DMS153 treated with DMSO at 0.1 percent for 48 hours (cell line): ENCODE measurements around the gene ADAMTS7.
"Not testable (repeated sequence)": the region's sequence is repeated elsewhere in the genome, so short reads cannot be mapped to it uniquely, and the experiment has no call there.

Source experiments
- DNase-seq: peaks from one replicate; lab custom pipeline; 2025; ENCODE audit not compliant: unreplicated experiment; lab: John Stamatoyannopoulos, UW

ADAMTS7 gene

DNA sequence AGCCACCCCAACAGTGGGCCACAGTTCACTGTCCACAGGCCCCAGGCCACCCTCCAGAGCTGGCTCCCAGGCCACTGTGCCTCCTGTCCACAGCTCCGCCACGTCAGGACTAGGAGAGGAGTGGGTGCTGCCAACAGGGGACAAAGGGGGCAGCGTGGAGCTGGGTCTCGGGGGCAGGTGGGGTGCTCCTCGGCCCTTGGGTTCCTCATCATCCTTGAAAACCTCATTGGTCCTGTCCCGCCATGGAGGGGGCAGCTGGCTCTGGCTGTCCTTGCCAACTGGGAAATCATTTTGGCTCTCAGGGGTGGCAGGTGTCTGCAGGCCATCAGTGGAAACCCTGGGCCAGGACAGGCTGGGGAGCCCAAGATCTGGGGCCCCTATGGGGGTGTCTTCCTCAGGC lies 45.2 kb downstream of the ADAMTS7 start:
- DNase-seq = no peak

DNA sequence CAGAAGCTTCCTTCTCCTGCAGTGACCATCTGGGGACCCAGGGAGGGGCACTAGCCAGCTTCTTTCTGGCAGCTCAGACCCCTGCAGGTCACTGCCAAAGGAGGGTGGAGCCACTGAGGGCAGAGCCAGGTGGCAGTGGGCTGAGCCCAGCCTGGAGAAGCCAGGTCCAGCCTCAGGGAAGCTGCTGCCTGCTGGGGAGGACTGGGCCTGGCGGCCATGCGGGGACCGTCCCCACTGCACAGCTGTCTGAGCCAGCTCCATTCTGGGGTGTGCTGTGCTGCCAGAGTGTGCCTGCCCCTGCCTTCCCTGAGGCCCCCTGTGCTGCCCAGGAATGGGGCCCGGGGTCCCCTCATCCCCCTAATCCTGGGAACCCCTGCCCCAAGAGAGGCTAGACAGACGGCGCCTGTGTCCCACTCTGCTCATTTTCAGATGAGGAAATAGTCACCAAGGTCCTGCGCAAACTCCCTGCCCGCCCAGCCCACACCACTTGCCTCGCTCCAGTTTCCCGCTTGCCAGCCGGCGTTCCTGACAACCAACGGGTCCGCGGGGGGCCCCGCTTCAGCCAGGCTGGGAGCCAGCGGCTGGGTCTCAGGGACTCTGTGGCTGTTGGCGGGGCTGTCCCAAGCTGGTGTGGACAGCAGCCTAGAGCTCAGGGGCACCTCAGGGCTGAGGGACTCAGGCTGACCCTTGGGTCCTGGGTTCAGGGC lies 46.0 kb downstream of the ADAMTS7 start:
- not testable (repeated sequence) for DNase-seq

DNA sequence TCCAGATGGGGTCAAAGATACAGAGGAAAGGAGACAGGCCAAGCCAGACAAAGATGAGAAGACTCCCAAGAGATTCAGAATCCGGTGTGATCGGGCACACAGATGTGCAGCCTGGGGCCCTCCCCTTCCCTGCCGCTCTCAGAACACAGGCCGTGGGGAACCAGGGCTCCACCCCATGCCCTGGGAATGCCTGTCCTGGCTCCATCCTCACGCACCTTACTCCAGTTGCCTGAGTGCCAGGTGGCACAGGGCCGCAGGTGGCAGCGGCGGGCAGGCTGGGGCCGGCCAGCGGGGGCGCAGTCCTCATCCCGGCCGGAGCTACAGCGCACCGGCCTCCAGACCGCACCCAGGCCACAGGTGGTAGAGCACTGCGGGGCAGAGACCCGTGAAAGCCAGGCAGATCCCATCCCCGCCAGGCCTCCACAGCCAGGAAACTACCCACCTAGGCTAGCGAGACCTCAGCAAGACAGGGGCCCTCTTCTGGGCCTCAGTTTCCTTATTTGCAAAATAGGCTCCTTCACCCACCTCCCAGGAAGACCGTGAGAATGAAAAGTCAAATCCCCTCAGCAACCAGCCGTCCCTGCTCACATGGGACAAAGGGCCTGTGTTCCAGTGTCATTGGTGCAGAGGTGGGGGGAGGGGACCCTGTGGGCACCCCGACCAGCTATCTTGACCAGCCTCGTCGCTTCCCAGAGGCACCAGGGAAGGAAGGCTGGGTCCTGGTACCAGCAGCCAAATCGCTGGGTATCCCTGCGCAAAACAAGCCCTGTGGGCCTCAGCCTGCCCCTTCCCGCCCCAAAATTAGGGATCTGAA lies 46.7 kb downstream of the ADAMTS7 start:
- DNase-seq = not testable (repeated sequence)

DNA sequence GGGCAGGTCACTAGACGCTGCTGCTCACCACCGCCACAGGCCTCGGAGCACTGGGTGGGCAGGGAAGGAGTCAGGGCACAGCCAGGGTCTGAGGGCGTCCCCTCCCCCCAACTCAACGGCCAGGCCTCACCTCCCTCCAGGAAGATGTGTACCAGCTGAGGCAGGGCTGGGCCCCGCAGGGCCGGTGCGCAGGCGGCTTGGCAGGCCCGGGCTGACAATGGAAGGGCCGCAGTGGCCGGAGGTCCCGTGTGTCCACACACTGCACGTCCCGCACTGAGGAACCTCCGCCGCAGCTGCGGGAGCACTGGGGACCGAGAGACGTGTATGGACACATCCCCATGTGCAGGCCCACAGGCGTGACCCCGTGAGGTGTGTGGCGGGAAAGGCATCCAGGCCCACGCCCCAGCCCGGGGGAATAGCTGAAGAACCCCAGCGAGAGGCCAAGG lies 47.4 kb downstream of the ADAMTS7 start:
- DNase-seq = no peak

DNA sequence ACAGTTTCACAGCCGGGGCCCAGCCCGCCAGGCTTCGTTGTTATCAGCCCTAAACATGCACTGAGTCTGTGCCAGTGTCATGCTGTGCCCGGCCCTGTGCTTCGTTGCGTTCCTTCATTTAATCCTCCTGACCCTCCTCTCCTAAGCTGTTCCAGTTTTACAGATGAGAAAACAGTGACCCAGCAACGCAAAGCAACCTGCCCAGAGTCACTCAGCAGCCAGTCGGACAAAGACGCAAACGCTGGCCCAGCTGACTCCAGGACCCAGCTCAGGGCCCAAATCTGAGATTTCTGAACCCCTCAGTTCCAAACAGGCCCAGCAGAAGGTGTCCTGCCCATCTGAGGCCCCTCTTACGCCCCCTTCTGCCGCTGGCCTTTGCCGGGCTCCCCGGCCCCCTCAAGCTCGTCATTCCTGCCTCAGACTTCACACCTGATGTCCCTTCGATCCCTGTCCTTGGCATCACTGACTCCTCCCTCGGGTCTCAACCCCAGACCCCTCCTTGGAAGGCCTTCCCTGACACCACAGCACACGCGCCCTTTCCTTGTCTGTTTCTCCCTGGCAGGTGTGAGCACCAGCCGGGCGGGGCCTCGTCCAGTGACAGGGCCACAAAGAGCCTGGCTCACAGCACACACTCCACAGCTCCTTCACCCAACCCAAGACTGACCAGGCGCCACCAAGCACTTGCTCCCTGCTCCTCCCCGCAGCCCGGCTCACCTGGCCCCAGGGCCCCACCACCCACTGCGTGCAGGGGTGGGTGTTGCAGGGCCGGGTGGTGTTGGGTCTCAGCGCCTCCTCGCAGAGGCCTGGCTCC lies 48.1 kb downstream of the ADAMTS7 start:
- no peak for DNase-seq

DNA sequence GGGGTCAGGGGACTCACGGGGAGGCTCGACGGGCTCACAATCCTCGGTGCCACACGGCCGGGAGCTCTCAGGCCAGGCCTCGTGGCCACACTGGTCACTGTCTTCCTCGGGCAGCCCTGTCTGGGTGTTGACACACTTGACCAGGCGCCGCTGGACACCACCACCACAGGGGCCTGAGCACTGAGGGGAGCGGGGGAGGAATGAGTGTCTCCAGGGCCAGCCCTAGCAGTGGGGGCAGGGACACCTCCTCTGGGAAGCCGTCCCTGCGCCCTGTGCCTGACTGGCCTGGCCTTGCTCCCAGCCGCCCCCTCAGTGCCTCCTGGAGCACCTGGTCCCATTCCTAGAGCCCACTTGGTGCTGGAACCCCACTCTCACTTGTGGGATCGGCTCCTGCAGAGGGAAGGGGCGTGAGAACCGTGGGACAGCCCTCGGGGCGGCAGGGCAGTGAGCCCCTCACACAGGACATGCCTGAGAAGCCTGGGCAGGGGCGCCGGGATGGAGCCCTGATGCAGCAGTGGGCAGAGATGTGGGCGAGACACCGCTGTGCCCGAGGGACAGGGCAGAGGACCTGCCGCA lies 48.8 kb downstream of the ADAMTS7 start:
- not testable (repeated sequence) for DNase-seq

DNA sequence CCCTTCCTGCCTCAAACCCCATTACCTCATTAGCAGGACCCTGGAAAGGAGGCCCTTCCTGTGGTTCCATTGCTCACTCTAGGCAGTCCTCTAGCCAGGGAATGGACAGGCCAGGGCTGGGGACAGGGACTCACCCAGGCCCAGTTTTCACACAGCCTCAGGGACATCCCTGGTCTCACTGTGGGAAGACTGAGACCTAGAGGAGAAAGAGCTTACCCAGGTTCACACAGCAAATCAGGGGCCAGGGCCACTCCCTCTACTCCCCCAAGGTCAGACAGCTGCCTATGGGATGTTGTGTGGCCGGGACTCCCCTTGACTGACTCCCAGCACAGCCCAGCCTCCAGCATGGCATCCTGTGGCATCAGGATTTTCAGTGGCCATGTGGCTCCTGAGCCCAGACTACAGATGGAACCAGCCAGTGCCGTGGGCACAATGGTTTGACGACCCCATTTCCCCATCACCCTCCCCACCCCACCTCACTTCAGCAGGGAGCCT lies 49.3 kb downstream of the ADAMTS7 start:
- no peak for DNase-seq

DNA sequence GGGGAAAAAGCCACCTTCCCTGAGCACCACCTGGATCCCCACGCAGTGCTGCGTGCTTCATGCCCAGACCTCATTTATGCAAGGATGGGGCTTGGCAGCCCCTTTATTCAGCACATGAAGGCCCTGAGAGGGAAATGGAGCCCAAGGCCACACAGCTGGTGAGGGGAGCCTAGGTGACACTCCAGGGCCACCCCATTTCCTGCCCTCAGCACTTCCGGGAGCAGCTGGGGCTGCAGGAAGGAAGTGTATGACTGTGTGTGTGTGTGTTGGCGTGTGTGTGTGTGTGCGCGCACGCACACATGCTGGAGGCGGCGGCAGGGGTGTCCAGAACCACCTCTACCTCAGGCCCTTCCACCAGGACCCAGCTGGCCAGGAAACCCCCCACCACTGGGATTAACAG lies 49.8 kb downstream of the ADAMTS7 start:
- not testable (repeated sequence) for DNase-seq

DNA sequence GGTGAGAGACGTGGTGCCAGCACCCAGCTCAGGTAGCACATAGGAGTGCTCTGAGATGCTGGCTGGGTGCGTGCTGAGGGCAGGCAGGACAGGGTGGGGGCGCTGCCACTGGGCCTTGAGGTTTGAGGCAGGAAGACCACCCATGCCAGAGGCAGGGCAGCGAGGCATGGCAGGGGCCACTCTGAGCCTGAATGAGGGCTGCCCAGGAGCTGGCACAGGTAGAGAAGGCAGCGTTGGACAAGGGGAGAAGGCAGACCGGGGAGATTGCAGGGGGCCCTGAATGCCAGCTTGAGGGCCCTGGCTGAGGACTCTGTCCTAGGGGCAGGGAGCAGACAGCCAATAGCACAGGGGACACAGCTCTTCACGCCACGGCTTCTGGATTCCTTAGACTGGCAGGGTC lies 50.2 kb downstream of the ADAMTS7 start:
- DNase-seq = no peak

DNA sequence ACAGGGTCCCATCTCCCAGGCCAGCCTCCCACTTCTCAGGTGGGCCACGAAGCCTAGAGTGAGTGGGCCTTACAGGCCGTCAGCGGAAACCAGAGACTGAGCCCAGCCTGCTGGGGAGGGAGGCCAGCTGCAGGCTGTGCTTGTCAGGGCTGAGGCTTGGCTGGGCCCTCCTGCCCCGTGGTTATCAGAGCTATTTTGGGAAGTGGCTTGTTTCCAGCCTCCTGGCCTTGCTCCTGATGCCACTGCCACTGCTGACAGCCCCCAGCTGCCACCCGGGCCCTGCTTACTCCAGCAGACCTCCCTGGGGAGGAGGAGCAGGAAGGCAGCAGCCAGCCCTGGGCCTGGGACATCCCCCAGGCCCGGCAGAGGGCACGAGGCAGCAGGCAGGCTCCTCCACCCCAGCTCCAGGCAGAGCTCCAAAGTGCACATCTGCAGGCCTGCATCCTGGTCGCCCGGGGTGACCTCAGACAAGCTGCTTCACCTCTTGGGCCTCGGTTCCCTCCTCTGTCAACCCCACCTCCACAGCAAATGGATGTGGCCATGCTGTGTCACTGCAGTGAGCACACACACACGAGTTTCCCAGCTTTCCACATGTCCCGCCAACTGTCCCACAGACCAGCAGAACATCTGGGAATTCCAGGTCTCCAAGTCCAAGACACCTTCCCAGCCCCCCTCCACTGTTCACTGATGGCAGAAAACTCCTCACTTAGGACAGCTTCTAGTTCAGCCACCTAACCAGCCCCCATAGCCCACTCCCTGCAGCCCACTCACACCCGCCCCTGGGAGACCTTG lies 51.0 kb downstream of the ADAMTS7 start:
- not testable (repeated sequence) for DNase-seq

DNA sequence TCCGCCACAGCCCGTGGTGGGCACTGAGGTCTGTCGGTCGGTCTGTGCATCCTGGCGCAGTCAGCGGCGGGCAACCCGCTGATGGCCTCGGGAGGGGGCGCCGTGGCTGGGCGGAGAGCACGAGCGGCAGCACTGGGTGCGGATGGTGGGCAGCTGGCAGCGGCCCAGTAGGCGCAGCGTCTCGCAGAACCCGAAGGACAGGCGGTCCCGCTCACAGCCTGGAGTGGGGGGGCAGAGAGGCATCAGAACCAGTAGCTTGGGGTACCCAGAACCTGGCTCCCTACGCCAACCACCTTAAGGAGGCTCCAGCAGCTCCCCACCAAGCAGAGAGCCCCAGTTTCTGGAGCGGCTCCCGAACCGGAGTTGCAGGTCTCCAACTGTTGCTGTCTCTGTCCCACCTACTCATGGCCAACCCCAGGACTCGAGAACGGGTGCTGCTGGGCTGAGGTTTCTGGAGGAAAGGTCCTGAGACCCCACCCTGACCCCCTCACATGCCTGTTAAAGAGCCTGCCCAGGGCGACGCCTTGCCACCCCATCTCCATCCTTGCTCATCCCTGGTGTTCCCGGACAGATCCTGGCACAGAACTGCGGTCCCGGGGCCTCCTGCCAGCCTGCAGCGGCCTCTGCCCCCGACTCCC lies 51.8 kb downstream of the ADAMTS7 start:
- not testable (repeated sequence) for DNase-seq

DNA sequence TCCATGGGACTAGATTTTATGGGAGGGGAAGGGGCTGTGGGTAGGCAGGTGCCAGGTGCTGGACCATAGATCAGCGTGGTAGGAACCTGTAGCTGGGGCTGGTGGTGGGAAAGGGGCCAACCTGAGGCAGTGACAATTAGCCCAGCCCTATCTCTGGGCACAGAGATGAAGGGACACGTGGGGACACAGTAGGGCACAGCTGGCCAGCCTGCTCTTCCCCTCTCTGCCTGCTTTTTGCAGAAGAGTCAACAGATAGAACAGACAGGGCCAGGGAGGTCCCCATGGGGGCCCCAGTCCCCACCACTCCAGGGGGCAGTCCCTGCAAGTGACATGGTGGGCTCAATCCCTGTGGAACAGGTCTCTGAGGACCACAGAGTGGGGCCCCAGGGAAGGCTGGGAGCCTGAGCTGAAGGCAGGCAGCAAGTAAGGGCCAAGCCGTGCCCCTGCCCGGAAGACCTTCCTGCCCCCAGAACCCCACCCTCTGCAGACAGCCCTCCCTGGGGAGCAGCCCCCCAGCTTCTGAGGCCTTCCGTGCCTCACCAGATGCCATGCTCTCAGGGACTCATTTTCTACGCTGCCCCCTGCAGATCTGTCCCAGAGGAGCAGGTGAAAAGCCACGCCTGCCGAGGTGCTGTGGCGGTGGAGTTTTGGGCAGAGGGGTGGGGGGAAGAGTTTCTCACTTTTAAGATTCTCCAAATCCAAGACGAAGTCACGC lies 52.6 kb downstream of the ADAMTS7 start:
- not testable (repeated sequence) for DNase-seq

DNA sequence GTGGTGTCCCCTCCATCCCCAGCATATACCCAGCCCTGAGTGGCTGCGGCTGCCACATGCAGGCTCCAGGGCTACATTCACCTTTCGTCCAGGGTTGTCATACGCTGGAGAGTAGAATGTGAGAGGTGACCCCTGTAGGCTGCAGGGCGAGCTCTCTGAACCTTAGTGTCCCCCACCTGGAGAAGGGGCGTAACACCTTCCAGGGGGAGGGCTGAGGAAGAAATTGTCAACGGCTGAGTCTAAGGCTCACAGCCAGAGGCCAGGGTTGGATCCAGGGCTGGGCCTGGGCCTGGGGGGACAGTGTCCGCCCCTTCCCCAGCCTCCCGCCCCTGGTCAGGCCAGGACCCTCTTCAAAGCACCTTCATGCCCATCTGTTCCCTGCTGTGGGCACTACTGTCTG lies 53.2 kb downstream of the ADAMTS7 start:
- not testable (repeated sequence) for DNase-seq

DNA sequence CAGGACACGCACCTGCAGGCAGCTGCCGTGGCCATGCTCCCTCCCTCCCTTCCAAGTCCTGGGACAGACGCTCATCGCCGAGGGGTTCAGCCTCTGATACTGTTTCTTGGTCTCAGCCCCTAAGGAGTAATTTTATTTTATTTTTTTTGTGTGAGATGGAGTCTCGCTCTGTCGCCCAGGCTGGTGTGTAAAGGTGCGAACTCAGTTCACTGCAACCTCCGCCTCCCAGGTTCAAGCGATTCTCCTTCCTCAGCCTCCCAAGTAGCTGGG lies 53.7 kb downstream of the ADAMTS7 start:
- DNase-seq = no peak

DNA sequence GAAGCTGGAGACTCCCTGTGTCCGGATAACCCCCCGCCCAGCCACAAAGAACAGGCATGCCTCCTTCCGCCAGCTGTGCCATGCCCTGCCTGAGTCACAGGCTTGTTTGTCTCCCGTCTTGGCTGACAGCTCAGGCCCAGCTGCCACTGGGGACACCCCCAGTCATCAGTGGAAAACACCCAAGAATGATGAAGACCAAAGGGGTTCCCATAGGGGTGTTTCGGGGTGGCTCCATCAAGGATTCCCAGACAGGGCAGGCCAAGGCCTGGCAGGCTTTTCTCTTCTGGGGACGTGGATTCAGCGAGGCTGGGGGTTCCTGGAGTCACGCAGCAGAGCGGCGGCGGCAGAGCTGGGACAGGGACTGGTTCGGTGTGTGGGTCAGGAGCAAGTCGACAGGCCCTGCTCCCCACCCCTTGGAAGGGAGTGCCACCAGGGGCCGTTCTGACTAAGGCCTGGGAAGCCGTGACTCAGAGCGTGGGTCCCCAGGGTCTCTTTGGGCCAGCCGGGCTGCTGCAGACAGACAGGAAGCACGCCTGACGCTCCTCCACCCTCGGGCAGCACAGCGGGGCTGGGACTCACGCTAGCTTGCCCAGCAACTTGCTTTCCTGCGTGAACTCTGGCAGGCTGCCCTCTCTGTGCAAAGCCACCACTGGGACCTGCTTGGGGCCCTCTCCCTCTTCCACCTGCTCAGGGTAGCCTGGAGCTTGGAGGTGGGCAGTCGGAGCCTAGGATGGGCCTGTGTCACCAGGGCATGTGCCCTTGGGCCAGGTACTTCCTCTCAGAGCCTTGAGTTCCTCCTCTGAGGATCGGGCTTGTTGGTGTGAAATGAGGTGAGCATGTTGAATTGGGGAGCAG lies 54.3 kb downstream of the ADAMTS7 start:
- DNase-seq = not testable (repeated sequence)

DNA sequence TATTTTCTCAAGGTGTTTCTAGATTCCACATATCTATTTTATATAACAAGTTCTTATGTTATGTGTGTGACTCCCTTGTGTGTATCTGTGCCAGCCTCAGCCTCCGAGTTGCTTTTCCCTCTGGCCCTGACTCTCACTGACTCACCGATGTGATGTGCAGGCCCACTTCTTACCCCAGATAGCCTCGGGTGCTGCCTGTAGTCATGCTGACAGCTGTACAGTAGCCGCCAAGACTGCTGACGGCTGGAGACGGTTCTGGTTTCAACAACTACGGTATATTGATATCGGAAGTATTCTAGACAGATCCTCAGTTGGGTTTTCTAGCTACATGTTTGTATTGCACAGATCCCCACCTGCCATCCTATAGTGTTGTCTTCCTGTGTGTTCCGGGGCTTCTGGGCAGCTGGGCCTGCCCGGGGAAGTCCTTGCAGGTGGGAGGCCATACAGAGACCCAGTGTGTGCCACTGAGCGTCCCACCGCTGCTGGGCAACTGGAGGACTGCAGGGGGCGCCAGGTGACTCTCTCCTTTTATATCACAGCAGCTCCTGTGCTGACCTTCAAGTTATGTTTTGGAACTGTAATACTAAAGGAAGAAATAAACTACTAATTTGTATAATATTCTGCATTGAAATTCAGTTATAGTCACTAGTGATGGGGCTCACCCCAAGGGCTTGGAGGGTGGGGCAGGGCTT lies 55.2 kb downstream of the ADAMTS7 start:
- DNase-seq = not testable (repeated sequence)

DNA sequence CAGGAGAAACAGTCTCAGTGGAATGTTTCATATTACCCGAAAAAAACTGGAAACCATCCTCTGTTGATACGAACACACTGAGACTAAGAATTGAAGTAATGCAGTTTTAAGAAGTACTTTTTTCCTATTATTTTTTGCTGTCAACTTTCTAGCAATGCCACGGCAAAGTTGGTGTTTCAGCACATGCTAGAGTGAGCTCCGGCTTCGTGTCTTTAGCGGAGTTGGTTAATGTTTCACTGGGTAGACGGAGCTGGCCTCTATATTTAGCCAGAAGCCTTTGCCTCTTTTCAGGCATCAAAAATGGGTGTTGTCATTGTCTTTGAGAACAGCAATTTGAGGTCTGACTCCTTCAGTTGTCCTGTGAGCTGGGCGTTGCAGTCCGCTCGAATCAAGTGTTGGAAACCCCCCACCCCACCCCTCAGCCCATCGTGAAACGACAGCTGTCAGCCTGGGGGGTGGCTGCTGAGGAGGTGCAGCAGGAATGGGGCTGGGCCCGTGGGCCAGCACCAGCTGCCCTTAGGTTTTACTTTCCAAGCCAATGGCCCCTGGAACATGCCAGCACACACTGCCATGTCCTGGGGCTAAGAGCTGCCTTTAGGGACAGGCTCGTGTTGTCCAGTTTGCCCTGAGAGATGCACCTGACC lies 56.5 kb downstream of the ADAMTS7 start:
- DNase-seq = not testable (repeated sequence)
